Activated CD8-positive, alpha-beta memory T cell treated with anti-CD3 and anti-CD28 coated beads for 24 hours (primary cell): ENCODE measurements around the gene CNIH1.

ENCODE experiments used
- DNase-seq: peaks from one replicate; pipeline ENCODE4 v3.0.0-alpha.2; 2020

Gene CNIH1

DNA sequence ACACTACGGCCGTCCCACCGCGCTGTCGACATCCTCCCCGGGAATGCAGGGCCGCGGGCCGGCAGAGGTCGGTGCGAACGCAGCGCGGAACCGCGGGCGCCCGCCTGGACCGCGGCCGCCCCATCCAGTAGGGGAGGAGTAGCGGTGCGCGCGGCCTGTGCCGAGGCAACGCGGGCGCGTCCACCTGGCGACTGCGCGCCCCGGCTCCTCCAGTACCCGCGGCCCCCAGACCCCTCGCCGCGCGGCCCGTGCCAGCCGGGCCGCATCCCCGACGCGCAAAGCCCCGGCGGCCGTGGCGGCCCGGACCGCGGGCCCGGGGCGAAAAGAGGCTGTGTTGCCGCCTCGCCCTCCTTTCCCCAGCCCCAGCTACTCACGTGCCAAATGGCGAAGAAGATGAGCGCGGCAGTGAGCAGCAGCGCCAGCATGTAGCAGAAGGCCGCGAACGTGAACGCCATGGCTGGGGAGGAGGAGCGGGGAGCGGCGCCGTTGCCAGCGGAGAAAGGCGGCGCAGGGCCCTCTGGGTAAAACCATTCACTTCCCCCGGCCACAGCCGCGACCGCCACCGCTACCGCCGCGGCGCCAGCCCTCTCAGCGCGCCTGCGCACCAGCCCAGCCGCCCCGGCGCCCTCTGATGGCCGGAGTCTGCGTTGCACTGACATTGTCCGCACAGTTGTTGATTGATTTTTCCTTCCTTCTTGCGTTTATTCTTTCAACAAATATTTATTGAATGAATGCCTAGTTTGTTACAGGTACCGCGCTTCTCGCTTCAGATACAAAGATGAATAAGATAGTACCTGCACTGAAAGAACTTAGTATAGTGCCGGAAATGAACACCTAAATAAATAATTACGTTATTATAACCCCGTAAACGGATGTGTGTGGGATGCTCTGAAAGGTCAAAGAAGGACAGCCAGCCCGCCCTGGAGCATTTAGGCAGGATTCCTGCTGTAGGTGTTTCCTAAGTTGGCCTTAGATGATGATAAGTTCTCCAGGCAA lies at the start of gene CNIH1:
TSS of gene CNIH1 (minus strand) at position 502 of the 996 bp plus-strand sequence. CDS start at position 455, 47 bp downstream.
- DNase-seq, result peak; percentile 98

DNA sequence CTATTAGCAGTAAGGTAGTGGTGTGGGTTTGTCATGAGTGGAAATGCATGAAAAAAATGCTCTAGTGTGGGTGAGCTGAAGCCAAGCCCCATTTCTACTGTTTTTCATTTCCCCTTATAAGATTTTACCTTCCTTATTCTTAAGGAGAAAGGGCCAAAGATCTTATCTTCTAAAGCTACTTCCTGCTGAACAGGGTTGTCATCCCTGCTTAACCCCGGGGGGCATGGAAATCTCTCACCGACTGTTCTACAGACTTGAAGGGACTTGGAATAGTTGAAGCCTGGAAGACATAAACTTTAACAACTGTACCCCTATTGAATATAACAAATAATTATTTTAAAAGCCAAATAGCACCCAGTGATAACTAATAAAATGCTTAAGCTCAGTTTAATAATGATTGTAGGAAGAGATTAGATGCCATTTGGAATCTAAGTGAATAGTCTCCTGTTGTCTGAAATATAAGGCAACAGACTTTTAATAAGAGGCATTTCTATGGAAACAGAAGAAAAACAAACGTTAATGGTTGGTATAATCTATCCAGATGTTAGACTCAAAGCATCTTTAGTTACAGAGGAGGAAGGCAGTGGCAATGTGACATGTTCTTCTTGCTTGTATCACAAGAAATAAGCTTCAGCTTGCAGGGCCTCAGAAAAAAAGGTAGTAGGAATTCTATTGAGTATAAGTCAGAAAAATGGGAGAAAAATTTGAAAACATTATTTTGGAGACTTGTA lies 49.4 kb upstream of the CNIH1 start:
- no peak for DNase-seq

DNA sequence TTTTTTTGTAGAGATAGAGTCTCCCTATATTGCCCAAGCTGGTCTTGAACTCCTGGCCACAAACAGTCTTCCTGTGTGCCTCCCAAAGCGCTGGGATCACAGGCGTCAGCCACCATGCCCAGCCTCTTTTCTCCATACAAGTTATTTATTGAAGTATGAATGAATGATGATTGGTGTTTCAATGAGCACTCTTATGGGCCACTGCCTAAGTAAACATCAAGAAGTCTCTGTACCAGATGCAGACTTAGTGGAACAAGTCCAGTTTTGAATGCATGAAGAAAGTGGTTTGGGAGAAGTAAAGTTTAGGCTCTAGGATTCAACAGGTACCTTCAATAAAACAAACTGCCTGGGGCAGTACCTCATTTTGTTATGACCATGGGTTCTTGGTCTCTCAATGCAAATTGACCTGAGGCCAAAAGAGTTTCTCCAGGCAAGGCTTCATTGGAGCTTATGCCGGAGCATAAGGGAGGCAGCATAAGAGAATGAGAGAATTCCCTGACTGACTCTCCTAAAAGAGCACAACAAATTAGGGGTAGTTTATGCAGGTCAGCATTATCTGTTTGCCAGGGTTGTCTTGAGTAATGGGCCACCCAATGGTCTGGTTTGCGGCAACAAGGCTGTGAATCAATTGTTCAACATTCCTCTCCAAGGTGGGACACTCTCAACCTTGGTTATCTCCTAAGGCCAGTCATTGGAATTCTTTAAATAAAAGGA lies 48.7 kb upstream of the CNIH1 start:
- no peak for DNase-seq

DNA sequence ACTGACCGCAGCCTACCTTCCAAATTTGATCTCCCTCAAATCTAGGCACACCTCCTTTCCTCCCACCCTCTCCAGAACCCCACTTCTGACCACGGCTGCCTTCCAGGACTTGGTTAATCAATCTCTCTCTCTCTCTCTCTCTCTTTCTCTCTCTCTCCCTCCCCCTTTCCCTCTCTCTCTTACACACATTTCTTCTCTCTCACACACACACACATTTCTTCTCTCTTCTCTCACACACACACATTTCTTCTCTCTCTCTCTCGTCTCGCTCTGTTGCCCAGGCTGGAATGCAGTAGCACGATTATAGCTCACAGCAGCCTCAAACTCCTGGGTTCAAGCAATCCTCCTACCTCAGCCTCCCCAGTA lies 48.1 kb upstream of the CNIH1 start:
- DNase-seq, result no peak

DNA sequence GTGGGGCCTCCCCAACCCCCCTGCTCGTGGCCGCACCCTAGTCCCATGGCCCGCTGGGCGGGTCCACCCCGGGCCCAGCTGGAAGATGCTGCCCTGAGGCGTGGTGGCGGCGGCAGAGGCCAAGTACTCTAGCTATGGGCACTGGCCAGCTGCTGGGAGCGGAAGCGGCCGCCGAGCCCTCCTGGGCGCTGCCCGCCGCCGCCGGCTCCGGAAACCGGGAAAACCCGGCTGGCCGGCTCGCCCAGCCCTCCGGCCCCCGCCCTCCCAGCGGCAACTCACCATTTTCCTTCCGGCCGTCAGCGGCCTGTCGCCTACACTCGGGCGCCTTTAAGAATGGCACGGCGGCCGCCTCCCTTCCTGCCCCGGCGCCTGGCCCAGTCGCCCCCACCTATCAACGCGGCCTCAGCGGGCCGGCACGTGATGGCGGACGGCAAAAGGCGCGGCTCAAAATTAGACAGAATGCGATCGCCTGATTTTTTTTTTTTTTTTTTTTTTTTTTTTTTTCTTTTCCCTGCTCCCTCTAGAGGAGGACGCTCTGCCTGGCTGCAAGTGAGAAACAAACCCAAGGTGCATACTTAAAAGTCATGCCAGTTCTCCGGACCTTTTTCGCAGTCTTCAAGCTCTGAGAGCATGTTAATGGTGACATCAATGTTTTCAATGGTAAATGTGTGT lies 47.6 kb upstream of the CNIH1 start, which contains the start of gene GMFB:
TSS of gene GMFB (minus strand) at position 335 of the 672 bp plus-strand sequence. CDS start at position 282, 53 bp downstream.
- DNase-seq, result peak; percentile 92

DNA sequence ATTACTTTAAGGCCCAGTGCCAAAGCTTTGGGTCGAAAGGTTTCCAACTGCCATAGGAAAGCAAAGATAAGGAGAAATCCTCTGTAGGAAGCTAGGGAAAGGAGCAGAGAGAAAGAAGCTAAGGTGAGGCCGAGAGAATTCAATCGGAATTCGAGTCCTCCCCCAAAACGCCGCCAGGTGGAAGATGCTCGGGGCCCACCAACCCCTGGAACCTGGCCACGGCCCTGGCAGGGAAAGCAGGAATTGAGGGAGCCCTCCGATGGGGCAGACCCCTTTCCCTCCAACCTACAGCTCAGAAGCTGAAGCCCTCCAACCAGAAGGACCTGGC lies 47.1 kb upstream of the CNIH1 start:
- no peak for DNase-seq

DNA sequence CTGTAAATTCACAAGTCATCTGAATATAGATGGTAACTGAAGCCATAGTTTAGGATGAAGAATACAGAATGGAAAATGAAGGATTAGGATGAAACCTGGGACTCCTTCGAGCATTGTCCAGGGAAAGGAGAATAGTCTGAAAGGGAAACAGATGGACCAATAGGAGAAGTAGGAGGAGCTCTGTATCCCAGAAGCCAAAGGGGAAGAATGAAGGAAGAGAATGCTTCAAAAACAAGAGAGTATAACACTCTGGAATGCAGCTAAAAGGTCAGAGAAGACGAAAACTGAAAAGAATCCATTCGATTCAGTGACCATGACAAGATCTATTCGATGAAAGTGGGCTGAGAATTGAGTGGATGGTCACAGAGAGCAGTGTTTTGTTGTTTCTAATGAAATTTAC lies 46.6 kb upstream of the CNIH1 start:
- DNase-seq, result no peak

DNA sequence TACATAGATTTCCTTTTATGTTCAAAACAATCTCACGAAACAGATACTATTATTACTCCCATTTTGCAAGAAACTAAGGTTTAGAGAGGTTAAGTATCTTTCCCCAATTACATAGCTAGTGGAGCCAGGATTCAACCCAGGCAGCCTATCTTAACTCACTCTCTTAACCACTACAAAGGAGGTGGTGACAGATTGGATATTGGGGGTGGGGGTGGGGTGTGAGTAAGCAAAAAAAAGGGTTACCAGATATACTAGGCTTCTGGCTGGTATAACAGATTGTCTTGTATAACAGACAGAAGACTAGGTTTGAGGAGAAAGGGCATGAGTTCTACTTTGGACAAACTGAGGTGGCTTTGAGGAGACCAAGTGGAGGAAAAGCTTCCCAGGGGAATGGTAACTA lies 45.5 kb upstream of the CNIH1 start:
- DNase-seq, result no peak

DNA sequence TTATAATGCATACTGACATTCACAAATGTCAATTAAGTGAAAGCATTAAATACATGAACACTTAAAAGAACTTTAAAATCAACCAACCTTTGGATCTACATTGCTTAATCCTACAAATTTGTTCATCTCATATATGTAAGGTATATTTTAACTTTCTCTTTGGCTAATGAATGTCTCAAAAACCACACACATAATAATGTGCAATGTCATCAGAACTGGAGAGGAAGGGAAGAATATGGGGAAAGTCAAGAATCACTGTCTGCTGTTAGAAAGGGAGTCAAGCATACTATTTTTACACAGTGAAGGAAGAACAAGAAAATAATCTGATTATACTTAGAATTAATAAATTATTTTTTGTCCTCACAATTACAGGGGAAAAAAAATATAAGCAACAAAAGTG lies 42.7 kb upstream of the CNIH1 start:
- DNase-seq, result no peak

DNA sequence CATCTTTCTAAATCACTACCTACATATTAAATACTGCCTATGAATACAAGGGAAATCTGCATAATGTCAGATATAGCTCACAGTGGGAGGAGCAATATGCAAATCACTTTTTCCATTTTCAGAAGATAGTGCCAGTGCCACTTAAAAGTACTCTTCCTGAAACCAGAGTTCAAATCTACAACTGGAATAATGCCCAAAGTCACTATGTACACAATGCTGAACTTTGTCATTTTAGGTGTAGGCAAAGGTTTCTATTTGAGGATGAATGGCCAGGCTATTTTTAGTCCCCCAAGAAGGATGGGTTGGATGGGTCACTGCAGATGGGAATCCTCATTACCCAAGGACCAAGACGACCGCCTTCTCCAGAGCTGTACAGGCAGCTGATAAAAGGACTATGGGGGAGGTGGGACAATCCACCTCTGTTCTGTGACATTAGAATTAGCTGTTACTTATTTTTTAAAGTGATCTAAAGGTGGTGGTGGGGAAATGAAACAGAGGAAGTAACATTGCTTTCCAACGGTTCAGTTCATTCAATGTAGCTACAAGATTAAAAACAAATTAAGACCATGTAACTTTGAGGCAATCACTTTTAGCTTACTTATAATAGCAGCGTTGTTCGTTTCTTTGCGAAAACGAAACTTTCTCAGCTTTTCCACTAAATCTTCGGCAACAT lies 42.0 kb upstream of the CNIH1 start:
- DNase-seq, result no peak

DNA sequence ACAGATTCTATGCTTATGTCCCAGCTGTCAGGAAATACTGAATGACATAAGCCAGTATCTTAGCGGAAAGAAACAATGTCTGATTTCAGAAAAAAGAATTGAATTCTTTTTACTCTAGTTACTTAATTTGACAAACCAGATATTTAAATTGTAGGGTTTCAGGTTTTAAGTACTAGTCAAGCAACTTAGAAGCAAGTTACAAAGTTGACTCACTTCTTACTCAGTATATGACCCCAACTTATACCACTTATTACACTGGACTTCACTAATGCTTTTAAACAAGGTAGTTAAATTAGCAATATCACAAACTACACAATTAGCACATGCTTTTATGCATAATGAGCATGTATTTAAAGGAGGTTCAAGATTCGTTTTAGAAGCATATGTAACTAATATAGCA lies 40.5 kb upstream of the CNIH1 start:
- no peak for DNase-seq

DNA sequence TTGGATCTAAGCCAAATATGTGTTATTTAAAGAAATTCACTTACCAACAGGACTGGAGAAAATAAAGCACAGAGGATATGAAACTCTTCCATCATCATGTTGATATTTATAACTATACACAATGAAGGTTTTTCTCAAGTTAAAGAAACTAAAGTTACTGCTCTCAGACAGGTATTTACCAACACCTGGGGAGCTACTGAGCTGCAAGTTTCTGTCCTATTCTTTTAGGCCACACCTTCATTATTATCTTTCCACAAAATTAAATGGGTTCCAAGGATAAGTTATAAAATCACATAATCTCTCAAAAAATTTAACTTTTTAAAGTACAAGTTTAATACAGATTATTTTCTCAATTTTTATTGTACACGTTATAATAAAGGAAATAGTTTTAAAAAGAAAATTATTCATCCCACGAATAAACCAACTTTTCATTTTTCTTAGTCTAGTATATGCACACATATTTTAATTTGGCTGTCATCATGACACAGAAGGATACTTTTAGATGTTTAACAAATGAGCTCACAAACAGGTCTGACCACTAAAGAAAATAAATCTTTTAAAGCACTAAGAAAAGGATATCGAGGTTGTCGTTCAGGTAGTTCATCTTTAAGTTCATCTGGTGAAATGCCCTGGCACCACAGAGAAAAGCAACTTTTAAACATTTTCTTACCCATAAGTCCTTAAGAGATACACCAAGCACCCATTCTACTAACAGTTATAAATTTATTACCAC lies 39.8 kb upstream of the CNIH1 start:
- DNase-seq, result no peak

DNA sequence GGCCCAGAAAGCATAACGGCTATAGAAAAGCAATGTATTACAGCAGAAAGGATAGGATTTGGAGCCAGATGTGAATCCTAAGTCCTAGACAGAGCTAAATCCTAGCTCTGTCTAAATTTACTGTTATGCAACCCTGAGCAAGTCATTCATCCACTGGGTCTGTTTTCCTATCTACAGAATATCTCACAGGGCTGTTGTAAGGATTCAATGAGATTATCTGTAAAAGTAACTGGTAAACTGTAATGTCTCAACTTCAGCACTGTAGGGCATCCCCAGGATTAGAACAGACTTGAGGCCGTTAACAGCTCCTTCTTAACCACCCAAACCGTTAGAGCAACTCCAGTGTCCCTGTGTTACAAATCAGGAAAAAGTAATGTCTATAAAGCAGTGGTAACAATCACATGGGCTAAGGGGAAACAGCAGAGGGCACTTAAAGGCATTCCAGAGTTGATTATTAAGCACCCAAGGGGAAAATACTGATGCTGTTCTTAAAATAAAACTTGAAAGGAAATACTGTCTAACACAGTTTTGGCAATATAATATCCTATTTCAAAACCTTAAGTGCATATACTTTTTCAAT lies 37.6 kb upstream of the CNIH1 start:
- DNase-seq, result no peak

DNA sequence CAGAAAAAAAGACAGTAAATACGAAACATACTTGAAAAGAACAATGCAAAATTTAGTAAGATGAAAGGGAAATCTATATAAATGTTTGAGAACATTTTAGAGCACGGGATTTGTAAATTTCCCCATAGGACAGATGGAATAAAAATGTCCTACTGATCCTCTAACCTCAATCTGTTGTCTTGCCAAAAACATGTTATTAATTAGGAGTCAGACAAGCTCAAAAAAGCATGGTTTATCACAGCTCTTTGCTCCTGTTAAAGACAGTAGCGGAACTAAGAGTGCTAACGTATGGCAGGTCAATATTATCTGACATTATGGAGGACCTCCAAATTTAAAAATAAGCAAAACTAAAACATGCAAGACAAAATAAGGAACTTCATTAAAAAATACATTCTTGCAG lies 34.7 kb upstream of the CNIH1 start:
- no peak for DNase-seq

DNA sequence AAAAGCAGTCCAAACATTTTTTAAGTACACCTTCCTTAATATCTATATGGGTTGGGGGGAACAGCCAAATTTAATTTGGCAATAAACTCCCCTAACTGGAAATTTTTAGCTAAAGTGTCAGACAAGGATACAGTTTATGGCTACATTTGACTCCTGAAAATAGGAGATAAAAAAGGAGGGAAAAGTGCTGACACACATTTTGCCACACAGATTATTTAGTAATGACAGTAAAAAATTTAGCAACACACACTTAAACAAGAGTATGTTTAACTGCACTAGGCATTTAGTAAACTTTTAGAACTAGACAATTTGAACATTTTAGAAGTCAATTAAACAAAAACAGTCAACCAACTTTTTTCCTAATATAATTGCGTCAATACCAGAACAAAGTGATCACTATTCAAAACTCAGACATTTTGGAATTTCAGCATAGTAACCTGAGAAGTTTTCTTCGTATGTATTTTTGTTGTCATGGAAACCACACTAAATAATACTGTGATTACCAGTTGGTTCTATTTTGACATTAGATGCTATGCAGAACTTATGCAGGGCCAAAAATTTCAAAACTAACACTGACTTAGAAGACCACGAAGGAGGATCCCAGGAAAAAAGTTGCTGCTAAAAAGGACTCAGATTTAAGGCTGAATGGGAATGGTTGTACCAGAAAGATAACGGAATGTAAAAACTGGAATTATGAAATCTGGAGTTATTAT lies 34.2 kb upstream of the CNIH1 start:
- no peak for DNase-seq

DNA sequence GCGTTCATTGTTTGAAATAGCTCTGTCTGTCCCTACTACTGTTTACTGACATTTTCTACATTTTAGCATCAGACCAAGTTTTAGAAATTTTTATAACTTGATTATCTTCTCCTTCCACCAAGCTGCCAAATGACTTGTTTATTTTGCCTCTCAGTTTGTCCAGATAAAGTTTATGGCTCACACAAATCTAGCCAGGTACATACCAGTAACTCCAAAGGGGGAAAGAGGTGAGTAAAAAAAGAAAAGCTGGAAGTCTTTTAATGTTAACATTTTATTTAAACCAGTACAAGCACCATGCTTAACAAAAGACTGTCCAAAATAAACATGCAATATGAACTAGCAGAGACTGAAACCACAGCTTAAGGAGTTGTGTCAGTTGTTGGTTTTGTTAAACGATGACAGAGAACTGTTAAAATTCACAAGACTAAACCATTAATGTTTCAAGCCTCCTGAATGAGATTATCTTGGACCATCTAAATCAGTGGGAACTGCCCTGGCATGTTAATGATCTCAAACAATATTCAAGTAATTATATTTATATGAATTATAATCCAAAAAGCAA lies 33.1 kb upstream of the CNIH1 start:
- no peak for DNase-seq

DNA sequence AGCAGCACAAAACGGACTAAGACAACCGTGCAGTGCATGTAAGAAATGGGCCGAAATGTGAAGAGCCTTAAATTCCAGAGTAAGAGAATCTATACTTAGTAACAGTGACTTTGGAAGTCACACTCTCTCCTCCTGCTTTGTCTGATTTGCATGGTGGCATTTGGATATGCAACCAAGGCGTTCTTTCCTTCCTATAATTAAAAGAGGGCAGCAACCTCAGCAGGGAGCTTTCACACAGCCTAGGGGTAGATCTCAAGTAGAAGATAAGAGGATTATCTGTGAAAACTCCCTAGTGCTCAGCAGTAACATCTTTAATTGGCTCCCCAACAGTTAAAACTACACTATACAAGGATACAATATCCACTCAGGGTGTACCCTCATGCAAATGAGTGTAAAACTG lies 31.1 kb upstream of the CNIH1 start:
- no peak for DNase-seq

DNA sequence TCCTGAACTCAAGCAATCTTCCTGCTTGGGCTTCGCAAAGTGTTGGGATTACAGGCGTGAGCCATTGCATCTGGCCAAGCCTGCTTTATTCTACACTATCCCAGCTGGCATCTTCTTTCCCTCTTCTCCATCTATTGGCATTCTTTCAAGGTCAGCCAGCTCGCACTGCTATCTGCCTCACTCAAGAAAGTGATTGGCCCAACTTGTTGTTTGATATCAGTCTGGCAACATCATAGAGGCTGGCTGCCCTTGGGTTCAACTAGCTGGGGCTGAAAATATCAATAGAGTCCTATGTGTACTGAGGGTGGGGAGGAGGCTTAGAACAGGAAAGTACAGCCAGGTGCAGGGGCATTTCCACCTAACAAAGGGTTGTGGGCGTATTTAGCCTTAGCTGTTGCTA lies 30.5 kb upstream of the CNIH1 start:
- DNase-seq, result no peak

DNA sequence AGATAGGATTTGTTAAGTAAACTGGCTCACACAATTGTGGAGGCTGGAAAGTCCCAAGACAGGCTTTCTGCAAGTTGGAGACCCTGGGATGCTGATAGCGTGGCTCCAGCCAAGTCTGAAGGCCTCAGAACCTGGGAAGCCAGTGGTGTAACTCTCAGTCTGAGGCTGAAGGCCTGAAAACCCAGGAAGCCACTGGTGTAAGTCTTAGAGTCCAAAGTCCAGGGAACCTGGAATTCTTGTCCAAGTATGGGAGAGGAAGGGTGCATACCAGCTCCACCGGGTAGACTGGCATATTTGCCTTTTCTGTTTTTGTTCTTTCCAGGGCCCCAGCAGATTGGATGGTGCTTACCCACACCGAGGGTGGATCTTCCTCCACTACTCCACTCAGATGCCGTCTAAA lies 29.5 kb upstream of the CNIH1 start:
- no peak for DNase-seq

DNA sequence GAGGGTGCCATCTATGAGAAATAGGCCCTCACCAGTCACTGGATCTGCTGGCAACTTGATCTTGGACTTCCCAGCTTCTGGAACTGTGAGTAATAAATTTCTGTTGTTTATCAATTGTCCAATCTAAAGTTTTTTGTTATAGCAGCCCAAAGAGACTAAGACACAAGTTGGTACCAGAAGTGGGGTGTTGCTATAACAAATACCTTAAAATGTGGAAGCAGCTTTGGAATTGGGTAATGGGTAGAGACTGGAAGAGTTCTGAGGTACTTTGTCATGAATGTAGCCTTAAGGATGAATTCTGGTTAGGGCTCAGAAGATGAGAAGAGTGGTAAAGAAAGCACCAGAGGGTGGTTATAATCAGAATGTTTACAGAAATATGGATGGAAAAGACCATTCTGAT lies 26.1 kb upstream of the CNIH1 start:
- DNase-seq, result no peak
